Measurements from ENCODE around the gene NAXD.
"Not testable (repeated sequence)": the region's sequence is repeated elsewhere in the genome, so short reads cannot be mapped to it uniquely, and the experiment has no call there.

Gene NAXD

GRCh38 chr13:110628952-110629701 lies 13.8 kb downstream of the NAXD start:
- no peak for DNase-seq (ENCODE audit: low read depth)

DNA sequence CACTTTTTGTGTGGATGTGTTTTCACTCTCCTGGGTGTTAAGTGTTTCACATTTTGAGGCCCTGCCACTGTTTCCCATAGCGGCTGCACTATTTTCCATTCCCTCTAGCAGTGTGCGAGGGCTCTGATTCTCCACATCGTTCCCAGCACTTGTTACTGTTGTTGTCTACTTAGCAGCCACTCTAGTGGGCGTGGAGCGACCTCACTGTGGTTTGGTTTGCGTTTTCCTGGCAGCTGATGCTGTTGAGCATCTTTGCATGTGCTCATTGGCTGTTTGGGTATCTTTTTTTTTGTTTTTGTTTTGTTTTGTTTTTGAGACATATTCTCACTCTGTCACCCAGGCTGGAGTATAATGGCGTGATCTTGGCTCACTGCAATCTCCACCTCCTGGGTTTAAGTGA lies 14.4 kb downstream of the NAXD start:
- DNase-seq (ENCODE audit: low read depth): no peak

DNA sequence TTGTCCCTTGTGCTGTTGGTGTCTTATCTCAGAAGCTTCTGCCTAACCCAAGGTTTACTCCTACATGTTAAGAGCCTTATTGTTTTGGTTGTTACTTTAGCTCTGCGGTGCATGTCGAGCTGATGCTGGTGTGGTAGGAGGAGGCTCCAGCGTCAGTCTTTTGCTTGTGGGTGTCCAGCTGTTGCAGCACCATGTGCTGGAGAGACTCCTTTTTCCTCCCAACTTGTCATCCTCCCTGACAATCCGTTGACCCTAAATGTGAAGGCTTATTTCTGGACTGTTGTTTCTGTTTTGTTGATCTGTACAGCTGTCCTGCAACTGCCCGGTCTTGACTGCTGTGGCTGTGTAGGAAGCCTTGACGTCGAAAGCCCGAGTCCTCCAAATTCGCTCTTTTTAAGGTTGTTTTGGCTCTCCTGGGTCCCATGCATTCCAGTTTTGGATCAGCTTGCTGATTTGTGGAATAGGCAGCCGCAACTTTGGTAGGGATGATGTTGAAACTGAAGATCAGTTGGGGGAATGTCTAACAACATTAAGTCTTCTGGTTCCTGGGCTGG lies 15.3 kb downstream of the NAXD start:
- DNase-seq (ENCODE audit: low read depth): no peak

GRCh38 chr13:110632255-110632654 lies 16.9 kb downstream of the NAXD start:
- DNase-seq (ENCODE audit: low read depth): not testable (repeated sequence)

GRCh38 chr13:110633776-110634175 lies 18.4 kb downstream of the NAXD start:
- no peak for DNase-seq (ENCODE audit: low read depth)

DNA sequence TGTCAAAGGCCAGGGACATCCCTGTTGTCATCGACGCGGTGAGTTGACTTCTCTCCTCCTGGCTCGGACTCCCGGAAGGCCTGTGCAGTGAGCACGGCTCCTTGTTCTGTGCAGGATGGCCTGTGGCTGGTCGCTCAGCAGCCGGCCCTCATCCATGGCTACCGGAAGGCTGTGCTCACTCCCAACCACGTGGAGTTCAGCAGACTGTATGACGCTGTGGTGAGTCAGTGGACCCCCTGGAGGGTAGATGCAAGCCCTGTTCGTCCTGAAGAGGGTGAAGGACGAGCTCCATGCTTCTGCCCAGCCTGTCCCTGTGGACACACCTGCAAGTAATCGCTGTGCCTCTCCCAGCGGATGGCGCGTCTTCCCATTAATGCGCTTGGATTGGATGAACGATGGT lies 19.2 kb downstream of the NAXD start:
- no peak for DNase-seq (ENCODE audit: low read depth)

- DNase-seq (ENCODE audit: low read depth): no peak
Measured at GRCh38 chr13:110635405-110636002, 20.2 kb downstream of the NAXD start.

- no peak for DNase-seq (ENCODE audit: low read depth)
Measured at GRCh38 chr13:110636053-110636475, 20.7 kb downstream of the NAXD start.

DNA sequence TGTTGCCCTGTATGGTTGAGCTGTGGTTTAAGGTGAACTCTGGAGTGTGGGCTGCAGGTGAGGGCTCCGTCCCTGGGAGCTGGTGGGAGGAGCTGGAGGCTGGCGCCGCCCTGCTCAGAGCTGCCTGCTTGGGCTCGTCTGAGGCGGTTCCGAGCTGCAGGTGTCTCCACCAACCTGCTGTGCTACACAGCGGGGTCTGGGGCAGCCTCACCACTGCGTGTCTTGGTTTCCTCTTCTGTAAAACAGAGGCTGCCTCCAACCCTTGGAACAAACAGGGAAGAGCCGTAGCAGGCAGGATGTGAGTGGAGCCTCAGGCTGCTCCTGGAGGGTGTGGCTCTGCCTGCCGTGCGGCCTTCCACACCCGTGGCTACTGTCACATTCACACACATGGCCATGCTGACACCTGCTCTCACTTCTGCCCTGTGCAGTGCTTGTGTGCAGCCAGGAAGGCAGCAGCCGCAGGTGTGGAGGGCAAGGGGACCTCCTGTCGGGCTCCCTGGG lies 21.4 kb downstream of the NAXD start:
- DNase-seq (ENCODE audit: low read depth): no peak

DNA sequence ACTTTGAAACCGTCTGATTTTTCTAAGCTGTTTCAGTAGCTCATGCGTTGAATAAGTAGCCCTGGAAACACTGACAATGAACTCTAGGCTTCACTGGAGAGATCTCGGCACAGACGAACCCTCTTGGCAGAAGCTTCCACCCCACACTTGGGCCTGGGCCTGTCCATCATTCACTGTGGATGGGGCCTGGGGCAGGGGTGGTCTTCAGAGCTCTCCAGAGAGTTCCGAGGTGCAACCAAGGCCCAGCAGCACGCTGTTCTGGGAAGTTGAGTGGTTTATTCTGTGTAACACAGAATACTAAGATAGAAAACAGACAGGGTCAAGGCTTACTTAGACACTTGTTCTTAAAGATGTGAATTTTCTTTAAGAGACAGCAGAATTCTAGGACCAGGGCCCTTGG lies 21.9 kb downstream of the NAXD start:
- no peak for DNase-seq (ENCODE audit: low read depth)

DNA sequence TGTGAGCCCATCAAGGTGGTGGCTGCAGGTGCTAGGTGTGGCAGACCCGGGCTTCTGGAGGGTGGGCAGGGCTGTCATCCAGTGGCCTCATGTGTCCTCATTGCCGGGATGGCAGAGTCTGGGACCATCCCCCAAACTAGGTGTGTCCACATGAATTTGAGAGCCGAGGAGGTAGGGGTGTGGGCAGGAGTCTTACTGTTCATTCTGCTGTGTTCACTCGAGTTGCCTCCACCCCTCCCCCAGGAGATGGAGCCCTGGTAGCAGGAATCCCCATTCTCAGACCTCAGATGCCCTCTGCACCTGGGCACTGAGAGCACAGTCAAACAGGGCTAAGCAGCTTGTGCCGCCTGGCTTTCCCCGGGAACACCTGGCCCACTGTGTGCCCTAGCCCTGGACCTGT lies 22.4 kb downstream of the NAXD start:
- DNase-seq (ENCODE audit: low read depth): no peak

- no peak for DNase-seq (ENCODE audit: low read depth)
Measured at GRCh38 chr13:110638257-110638656, 22.9 kb downstream of the NAXD start.

- no peak for DNase-seq (ENCODE audit: low read depth)
Measured at GRCh38 chr13:110638814-110639806, 23.8 kb downstream of the NAXD start.

DNA sequence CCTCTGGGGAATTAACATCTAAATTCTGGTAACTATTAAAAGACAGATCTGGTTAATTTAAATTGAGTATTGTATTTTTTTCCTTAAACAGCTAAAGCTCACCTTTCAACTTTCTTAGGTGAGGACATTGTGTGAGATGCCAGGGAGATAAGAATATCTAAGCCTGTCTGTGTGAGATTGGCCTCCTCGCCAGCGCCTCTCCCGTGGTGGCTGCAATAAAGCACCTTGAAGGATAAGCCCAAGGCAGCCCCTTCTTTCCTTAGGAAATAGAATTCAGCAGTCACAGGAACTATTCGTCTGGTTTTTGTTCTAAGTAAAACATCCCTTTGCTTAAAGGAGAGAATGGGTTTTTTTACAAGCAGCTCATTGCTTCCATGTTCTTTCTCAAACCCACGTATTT lies 24.6 kb downstream of the NAXD start:
- no peak for DNase-seq (ENCODE audit: low read depth)

DNA sequence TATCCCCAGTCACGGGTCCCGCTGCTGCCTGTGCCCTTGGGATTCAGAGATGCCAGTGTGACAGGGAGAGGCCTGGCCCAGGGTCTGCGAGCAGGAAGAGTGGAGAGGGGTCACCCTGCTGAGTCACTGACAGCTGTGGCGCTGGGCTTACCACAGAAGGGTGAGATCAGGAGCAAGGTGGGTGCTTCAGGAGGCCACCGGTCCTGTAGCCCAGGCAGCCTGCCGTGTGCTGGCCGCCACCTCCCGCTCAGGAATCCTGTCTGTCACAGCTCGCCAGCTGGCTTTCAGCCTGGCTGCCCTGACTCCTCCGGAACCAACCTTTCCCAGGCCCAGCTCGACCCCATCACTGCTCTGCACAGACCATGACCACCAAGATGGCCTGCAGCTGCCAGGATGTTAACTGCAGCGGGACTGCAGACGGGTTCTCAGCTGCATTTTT lies 25.3 kb downstream of the NAXD start:
- no peak for DNase-seq (ENCODE audit: low read depth)

GRCh38 chr13:110641055-110642015 lies 26.0 kb downstream of the NAXD start:
- DNase-seq (ENCODE audit: low read depth): no peak

- DNase-seq (ENCODE audit: low read depth): no peak
Measured at GRCh38 chr13:110642291-110642981, 27.1 kb downstream of the NAXD start.

DNA sequence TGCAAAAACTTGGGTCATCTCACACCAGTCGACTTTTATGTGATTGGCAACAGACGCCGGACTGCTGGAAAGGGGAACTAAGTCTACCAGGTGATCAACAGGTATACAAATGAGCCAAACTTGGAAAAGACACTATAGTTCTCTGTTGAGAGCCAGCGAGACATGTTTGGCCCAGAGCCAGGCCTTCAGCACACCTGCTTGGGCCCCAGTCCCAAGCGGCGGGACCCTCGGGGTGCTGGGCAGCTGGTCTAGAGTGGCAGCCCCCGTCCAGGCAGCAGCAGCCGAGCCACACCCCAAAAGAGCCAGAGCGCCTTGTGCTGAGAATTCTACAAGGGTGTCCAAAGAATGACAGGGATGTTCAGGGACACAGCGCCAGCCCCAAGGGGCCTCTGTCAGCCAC lies 28.0 kb downstream of the NAXD start:
- DNase-seq (ENCODE audit: low read depth): no peak

DNA sequence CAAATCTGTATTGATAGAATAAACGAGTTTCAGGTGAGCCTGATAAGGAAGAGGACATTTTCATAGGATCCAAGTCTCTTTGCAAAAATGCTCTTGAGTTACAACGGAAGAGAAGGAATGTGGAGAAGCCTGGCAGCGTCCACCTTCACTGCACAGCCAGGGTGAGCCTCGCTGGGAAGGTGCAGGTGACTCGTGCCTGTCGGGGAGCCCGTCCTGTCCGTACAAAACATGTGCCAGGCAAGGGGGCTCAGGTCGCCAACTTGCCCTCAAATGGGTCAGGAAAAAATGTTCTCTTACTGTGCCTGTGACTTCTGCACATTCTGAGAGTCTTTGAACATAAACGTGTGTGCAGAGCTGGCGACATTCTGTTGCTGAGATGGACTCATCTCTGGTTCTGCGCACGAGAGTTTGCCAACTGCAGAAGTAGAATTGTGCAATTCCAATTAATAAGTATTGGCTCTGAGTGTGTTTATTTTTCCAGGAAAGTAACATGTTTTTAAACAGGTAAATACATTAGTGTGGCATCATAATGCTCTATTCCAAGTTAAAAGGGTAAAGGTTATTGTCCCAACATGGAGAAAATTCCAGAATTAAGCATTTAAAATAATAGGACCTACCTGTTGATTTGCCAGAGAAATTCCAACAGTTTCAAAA lies 28.6 kb downstream of the NAXD start:
- no peak for DNase-seq (ENCODE audit: low read depth)
